Measurements from ENCODE around the gene CCDC183.

CCDC183 gene

GRCh38 chr9:136804509-136805206, 8.5 kb downstream of the CCDC183 start:
- TF ChIP-seq CTCF (IDR thresholded peaks at IDR 0.05; ENCODE audit: low read length) (no peak), EZH2 (IDR thresholded peaks at IDR 0.05; ENCODE audit: borderline replicate concordance, low read length) (no peak)
- H3K79me2 ChIP-seq (ENCODE audit: insufficient read depth, low read length): peaks cover 12% of the 10 kb centered on the region
- H4K20me1 ChIP-seq (ENCODE audit: insufficient read depth, low read length): no peaks in the 10 kb centered on the region
- H2AFZ ChIP-seq (ENCODE audit: low read length): no peak overlapping the region
- H3K9ac ChIP-seq (ENCODE audit: low read length): no peak overlapping the region
- H3K9me2 ChIP-seq (ENCODE audit: low read depth, low read length): no peaks in the 10 kb centered on the region
- no peak overlapping the region for H3K27ac ChIP-seq (ENCODE audit: low read depth, low read length, poor library complexity, severe bottlenecking)
- H3K4me2 ChIP-seq (ENCODE audit: low read length): no peak overlapping the region
- H3K27me3 ChIP-seq (ENCODE audit: insufficient read depth, low read length): no peaks in the 10 kb centered on the region
- peaks cover 21% of the 10 kb centered on the region for H3K36me3 ChIP-seq (ENCODE audit: insufficient read depth, low read length)
- no peaks in the 10 kb centered on the region for H3K9me3 ChIP-seq (ENCODE audit: low read length)
- peaks cover 42% of the 10 kb centered on the region for H3K4me1 ChIP-seq (ENCODE audit: insufficient read depth, low read length, severe bottlenecking)
- H3K4me3 ChIP-seq (ENCODE audit: low read depth, low read length, poor library complexity, severe bottlenecking): no peak overlapping the region
- no peaks in the 10 kb centered on the region for H3F3A ChIP-seq (ENCODE audit: insufficient read depth, low read length)

DNA sequence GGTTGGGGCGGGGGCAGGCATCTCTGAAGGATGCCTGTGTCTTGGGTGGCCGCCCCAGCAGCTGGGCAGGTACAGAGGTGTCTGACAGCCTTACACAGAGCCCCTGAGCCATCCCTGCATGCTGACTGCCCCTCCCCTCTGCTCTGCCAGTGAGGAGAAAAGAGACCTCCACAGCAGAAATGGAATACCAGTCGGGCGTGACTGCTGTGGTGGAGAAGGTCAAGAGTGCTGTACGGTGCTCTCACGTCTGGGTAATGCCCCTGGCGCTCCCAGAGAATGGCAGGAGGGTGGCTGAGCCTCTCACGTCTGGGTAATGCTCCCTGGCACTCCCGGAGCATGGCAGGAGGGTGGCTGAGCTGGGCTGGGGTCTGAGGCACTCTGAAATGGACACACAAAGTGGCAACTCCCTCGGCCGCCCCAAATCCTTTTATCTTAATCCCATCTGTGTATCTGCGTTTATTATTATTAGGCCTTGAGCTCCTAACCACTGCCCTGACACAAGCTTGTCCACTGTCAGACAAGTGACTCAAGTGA, 9.1 kb downstream of the CCDC183 start:
- no peaks in the 10 kb centered on the region for H3K9me3 ChIP-seq (ENCODE audit: low read length)
- H3K9me2 ChIP-seq (ENCODE audit: low read depth, low read length): no peaks in the 10 kb centered on the region
- H3K79me2 ChIP-seq (ENCODE audit: insufficient read depth, low read length): peaks cover 18% of the 10 kb centered on the region
- no peak overlapping the region for H2AFZ ChIP-seq (ENCODE audit: low read length)
- no peaks in the 10 kb centered on the region for H4K20me1 ChIP-seq (ENCODE audit: insufficient read depth, low read length)
- H3F3A ChIP-seq (ENCODE audit: insufficient read depth, low read length): no peaks in the 10 kb centered on the region
- no peak overlapping the region for H3K4me3 ChIP-seq (ENCODE audit: low read depth, low read length, poor library complexity, severe bottlenecking)
- no peak overlapping the region for H3K9ac ChIP-seq (ENCODE audit: low read length)
- TF ChIP-seq EZH2 (IDR thresholded peaks at IDR 0.05; ENCODE audit: borderline replicate concordance, low read length) (no peak), CTCF (IDR thresholded peaks at IDR 0.05; ENCODE audit: low read length) (no peak)
- H3K4me1 ChIP-seq (ENCODE audit: insufficient read depth, low read length, severe bottlenecking): peaks cover 44% of the 10 kb centered on the region
- H3K36me3 ChIP-seq (ENCODE audit: insufficient read depth, low read length): peaks cover 28% of the 10 kb centered on the region
- H3K4me2 ChIP-seq (ENCODE audit: low read length): no peak overlapping the region
- no peaks in the 10 kb centered on the region for H3K27me3 ChIP-seq (ENCODE audit: insufficient read depth, low read length)
- H3K27ac ChIP-seq (ENCODE audit: low read depth, low read length, poor library complexity, severe bottlenecking): no peak overlapping the region

- Histone ChIP-seq H2AFZ (ENCODE audit: low read length) (no peak overlapping the region), H3K4me3 (ENCODE audit: low read depth, low read length, poor library complexity, severe bottlenecking) (peak overlapping the region; percentile 97), H3K79me2 (ENCODE audit: insufficient read depth, low read length) (peaks cover 23% of the 10 kb centered on the region), H3K27me3 (ENCODE audit: insufficient read depth, low read length) (no peaks in the 10 kb centered on the region), H3K9ac (ENCODE audit: low read length) (no peak overlapping the region; the same call in 1 of the 2 replicates), H3K4me2 (ENCODE audit: low read length) (peak overlapping the region; percentile 92; the same call in 1 of the 2 replicates), H3K9me2 (ENCODE audit: low read depth, low read length) (no peaks in the 10 kb centered on the region), H4K20me1 (ENCODE audit: insufficient read depth, low read length) (no peaks in the 10 kb centered on the region), H3K4me1 (ENCODE audit: insufficient read depth, low read length, severe bottlenecking) (peaks cover 38% of the 10 kb centered on the region), H3F3A (ENCODE audit: insufficient read depth, low read length) (no peaks in the 10 kb centered on the region), H3K27ac (ENCODE audit: low read depth, low read length, poor library complexity, severe bottlenecking) (peak overlapping the region; percentile 45), H3K36me3 (ENCODE audit: insufficient read depth, low read length) (peaks cover 35% of the 10 kb centered on the region), H3K9me3 (ENCODE audit: low read length) (no peaks in the 10 kb centered on the region)
- TF ChIP-seq EZH2 (IDR thresholded peaks at IDR 0.05; ENCODE audit: borderline replicate concordance, low read length): no peak
- TF ChIP-seq CTCF (IDR thresholded peaks at IDR 0.05; ENCODE audit: low read length): no peak
These were observed 9.9 kb downstream of the CCDC183 start for GRCh38 chr9:136806067-136806466.
